ENCODE measurements around the gene RIN3.
"Not testable (repeated sequence)": the region's sequence is repeated elsewhere in the genome, so short reads cannot be mapped to it uniquely, and the experiment has no call there.

RIN3 gene

DNA sequence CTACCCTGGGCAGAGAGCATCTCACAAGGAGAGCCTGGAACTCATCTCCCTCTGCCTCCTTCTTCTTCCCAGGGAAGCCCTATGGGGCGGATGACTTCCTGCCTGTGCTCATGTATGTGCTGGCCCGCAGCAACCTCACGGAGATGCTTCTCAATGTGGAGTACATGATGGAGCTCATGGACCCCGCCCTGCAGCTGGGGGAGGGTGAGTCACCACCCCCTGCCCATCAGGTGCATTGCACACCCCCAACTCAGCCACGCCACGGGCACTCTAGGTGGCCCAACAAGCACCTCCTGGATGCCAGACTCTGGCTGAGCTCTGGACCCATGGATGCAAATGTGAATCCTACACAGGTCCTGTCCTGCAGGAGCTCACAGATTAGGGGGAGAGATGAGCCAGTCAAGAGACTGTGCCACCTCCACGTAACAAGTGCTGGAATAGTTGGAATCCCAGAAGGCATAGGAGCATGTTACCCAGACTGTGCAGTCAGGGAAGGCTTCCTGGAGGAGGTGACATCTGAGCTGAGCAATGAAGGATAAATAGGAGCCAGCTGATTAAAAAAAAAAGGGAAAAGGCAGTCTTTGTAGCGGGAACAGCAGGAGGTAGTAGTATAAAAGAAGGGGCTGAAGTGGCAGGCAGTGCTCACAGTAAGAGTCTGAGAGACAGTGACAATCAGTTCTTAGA lies 163.0 kb downstream of the RIN3 start:
- no peak for DNase-seq

DNA sequence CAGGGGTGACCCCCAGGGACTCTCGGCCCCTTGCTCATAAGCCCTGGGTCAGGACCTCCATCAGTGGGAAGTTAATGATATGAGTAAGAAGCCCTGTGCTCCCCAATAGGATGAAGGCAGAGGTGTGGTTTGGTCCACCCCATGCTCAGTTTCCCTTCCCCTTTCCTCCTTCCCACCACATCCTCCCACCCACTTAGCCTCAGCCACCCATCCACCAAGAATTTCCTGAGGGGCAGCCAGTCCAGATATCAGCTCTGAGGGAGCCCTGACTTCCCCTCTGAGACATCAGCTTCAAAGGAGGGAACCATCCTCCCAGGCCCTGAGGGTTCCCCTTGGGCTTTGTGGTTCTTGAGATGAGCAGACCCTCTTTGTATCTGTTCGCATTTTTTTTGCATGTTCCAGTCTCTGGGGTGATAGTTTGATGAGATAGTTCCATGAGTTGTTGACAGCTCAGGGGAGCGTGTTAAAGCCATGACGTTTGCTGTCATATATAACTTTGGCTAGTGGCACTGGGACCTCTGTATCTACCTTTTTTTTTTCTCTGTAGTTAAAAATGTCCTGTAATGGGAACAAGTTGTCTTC lies 163.6 kb downstream of the RIN3 start:
- no peak for DNase-seq

DNA sequence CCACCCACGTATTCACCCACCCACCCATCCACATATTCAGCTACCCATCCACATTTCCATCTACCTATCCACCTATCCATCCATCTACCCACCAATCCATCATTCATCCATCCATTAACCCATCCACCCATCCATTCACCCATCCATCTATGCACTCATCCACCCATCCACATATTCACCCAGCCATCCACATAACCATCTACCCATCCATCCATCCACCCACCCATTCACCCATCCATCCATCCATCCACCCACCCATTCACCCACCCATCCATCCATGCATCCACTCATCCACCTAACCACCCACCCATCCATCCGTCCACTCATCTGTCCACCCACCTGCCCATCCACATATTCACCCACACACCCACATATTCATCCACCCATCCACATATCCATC lies 164.4 kb downstream of the RIN3 start:
- no peak for DNase-seq

DNA sequence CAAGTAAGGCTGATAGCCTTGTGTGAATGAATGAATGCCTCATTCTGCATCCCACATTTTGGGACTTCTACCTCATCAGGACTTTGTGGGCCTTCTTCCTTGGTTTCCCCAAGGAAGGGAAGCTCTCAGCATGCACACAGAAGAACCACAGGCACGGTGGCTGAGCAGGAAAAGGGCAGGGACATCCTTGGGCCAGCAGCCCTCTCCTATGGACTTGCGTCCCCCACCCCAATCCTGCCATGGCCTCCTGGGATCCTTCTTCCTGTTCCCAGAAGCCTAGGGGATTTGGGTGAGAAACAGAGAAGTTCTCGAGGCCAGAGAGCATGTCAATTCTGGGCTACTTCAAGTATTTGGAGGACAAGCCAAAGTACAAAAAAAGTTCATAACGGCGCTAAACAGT lies 165.2 kb downstream of the RIN3 start:
- no peak for DNase-seq

DNA sequence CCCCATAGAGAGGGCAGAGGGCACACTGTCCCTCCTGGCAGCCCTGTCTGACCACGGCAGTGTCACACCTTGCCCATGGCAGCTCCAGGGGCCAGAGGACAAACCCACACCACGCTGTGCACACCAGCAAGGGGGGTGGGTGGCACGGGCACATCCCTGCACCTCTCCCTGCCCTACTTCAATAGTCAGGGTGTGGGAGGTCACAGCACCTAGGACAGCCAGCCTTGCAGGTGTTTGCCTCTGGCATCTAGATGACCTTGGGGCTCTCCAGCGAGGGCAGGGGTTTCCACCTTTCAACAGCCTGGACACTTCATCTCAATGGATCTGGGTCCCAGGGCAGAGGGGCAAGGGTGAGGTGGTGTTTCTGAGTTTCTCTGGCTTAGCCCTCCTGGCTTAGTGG lies 165.7 kb downstream of the RIN3 start:
- no peak for DNase-seq

DNA sequence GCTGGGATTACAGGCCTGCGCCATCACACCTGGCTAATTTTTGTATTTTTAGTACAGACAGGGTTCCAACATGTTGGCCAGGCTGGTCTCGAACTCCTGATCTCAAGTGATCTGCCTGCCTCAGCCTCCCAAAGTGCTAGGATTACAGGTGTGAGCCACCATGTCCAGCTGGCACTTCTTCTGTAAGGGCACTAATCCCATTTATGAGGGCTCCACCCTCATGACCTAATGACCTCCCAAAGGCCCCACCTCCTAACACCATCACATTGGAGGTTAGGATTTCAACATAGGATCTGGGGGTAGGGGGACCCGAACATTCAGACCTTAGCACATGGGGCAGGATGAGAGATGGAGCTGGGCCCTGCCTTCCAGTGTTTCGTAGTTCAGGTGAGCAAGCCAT lies 166.7 kb downstream of the RIN3 start:
- not testable (repeated sequence) for DNase-seq

DNA sequence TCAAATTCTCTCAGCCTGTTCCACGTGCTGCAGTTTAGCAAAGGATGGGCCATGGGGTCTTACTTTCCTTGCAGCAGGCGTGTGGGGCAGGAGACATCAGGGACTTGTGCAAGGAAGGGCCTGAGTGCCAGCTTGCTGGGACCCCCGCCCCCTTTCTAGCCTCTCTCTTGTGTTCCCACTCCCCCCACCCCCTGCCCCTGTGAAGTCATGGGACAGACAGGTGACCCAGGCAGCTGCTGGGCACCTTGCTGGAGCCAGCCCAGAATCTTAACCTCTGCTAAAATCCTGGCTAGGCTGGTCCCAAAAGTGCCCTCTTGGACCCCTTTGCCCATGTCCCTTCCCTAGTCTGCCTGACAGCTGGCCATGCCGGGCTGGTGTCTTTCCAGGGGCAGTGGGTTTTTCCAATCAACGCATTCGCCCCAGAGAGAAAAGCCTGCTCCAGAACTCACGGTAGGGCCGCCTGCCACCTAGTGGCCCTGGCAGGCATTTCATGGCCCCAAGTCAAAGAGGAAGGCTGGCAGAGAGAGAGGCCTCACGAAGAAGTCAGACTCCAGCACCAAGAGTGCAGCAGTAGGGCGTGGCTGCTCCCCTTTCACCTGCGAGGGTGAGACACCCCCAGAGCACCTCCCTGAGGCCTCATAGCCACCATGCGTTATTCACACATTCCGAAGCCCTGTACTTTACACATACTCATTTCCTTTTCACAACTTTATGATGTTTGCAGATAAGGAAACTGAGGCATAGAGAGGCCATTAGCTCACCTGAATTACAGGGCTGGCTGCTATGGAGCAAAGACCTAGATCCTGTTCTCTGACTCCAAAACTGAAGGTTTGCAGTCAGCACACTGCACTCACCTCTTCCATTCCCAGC lies 167.4 kb downstream of the RIN3 start:
- DNase-seq: peak; percentile 72

DNA sequence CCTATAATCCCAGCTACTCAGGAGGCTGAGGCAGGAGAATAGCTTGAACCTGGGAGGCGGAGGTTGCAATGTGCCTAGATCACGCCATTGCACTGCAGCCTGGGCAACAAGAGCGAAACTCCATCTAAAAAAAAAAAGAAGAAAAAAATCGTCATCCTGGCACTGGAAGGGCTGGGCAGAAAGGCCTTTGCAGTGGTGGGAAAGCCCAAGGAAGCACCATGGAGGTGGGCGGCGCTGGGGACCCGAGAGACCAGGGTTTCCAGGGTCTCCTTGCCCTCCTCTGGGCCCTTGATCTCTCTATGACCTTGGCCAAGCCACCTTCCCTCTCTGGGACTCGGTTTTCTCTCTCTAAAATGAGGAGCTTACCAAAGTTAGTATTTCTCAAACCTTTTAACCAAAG lies 169.5 kb downstream of the RIN3 start:
- no peak for DNase-seq

DNA sequence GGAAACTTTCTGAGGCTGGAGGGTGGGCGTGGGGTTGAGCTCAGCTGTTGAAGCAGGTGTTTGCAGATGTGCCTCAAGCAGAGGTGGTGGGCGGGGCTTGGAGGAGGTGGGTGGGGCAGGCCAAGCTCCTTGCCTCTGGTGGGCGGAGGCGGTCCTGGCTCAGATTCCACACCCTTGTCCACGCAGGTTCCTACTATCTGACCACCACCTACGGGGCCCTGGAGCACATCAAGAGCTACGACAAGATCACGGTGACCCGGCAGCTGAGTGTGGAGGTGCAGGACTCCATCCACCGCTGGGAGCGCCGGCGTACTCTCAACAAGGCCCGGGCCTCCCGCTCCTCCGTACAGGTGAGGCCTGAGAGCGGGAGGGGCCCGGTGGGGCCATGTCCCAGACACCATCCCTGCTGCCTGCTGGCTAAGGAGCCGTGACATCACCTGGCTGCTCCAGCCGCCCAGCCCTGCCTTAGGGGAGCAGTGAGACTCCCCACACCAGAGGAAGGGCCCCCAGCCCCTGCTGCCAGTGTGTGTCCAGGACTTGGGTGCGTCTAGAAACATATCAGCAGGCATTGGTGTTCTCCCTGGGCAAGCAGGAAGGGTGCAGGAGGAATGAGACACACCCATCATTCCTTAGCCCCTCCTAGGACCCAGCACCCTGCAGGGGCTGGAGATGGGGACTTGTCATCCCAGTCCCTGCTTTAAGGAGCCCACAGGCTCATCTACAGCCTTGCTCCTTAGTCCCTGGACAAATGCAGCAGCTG lies 171.4 kb downstream of the RIN3 start:
- DNase-seq: peak; percentile 13

DNA sequence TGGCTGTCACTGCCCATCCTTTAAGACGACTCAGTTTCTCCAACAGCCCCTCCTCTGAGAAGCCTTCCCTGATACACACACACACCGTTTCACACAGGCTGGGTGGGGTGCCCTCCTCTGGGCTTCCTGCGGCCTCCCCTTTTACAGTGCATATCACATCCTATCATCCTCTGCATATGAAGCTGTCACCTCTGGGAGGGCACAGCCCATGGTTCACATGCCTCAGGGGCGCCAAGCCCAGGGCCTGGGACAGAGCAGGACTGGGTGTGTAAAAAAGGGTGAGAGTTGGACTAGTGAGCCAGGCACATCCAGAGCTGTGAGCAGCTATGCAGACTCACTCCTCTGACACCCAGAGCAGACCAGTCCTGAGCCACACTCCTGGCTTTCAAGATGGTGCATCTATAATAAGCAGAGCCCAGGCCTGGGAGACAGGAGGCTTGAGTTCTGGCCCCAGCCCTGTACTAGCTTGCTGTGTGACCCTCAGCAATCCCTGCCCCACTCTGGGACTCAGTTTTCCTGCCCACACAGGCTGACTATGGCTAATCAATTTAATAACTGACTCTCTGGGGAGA lies 172.3 kb downstream of the RIN3 start:
- DNase-seq: no peak

DNA sequence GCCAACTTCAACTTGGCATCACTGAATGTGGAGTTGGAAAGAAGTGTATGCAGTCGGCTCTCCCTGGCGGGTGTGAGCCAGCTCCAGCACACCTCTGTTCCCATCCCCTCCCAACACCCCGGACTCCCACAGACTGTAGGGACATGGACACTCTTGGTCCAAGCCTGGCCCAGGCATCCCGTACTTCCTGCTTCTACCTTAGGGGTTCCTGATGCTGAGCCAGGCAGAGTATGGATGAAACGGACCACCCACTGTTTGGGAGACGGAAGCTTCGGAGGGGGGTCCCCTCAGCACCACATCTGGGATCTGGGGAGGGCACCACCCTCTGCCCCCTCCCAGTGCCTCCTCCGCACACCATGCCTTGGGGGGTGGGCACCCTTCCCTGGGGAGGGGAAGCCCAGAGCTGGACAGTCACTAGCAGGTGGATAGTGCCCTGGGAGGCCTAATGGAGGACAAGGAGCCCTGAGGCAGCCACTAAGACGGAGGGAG lies 172.9 kb downstream of the RIN3 start:
- peak; percentile 44 for DNase-seq

DNA sequence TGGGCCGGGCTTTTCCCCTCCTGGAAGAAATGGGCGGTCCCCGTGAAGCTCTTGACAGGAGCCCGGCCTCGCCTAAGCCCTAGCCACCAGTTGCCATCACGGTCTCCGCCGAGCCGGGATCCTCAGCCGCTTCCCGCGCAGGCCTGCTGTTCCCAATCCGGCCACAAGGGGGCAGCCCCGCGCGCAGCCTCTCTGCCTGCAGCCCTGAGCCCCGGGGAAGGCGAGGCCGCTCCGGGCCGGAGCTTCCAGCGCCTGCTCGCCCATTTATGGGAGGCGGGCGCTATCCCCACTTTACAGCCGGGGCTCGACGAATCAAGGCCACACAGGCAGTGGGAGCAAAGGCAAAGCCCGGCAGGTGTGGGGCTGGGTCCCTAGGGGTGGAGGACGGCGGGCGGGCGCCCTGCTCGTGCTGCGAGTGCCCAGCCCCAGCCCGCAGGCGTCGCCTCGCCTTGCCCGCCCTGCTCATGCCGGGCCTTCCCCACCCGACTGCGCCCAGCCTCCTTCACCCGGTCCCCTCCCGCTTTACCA lies 173.4 kb downstream of the RIN3 start:
- DNase-seq: peak; percentile 90

DNA sequence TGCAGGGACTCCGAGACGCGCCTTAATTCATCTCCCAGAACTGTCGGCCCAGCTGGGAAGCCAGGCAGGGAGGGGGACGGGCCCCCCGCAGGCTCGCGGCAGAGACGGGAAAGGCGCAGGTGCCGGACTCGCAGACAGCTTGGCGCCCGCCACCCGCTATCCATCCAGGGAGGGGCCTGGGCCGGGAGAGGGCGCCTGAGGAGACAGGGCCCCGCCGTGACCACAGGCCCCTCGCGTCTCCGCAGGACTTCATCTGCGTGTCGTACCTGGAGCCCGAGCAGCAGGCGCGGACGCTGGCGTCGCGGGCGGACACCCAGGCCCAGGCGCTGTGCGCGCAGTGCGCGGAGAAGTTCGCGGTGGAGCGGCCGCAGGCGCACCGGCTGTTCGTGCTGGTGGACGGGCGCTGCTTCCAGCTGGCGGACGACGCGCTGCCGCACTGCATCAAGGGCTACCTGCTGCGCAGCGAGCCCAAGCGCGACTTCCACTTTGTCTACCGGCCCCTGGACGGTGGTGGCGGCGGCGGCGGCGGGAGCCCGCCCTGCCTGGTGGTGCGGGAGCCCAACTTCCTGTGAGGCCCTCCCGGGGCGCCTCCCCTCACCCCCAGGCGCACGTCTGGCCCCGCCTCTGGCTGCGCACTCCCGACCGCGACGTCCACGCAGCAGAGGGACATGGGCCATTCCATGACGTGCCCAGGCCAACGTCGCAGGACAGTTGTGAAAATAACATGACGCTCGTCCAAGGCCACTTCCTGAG lies 174.3 kb downstream of the RIN3 start:
- DNase-seq: peak; percentile 94

DNA sequence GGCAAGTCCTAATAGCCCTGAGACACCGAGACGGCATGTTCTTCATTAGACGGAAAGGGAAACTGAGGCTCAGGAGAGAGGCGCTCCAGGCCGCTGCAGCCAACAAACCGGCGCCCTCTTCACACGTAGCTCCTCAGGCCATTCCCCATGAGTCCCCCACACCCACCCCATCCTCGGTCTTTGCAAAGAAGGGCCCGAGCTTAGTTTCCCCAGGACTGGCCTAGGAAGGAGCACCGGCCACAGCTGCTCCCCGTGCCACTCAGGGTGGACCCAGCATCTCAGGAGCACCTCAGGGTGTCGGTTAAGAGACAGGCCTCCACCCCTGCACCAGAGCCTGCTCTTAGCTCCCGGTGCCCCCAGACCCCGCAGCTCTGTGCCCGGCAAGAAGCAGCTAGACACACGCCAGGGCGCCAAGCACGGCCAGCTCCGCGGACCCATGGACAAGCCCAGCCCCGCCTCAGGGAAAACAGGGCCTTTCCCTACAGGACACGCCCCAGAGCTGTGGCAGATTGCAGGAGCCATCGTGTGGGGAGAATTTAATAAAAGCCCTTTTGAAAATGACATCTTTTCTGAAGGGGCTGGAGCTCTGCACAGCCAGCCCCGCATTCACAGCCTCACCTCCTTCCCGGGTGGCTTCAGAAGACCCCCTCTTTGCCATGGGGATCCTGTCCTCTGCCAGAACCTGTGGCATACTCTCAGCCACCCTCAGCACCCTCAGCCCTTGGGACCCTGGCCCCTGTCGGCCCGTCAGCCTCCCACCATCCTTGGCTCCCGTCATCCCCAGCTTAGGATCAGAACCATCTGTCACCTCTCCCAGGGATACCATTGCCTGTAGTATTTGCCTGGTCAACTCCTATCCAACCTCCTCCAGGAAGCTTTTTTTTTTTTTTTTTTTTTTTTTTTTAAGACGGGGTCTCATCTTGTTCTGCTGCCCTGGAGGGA lies 175.1 kb downstream of the RIN3 start:
- DNase-seq: peak; percentile 82

DNA sequence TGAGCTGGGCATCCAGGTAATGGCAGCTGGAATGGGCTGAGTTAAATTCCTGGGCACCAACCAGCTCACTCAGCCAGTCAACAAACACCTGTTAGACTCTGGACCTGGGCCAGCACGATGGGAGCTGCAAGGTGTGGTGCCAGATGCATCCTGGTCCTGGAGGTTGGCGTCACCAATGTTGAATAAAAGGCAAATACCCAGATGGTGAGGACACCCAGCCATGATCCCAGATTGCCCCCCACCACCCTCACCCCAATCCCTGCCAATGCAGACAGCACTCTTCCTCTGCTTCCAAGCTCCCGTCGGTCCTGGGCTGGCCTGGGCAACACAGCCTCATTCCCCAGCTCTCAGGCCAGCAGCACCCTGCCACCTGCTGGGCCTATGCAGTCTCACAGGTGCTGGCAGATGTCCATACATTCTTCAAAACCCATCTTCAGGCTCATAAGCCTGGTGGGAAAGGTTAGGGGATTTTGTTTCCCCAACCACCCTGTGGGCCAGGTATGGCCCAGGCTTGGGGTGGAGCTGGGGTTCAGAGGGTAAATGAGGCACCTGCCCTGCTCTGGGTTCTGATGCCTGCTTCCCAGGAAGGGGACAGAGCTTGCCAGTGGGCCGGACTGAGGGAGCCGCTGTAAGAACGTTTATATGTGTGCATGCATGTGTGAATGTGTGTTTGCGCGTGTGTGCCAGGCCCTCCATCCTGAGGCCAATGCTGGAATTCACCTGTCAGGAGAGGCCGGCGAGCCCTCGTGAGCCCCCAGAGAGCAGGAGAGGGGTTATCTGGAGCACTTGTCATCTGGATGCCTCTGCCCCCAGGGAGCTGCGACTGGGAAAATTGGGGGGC lies 176.8 kb downstream of the RIN3 start:
- peak; percentile 81 for DNase-seq

DNA sequence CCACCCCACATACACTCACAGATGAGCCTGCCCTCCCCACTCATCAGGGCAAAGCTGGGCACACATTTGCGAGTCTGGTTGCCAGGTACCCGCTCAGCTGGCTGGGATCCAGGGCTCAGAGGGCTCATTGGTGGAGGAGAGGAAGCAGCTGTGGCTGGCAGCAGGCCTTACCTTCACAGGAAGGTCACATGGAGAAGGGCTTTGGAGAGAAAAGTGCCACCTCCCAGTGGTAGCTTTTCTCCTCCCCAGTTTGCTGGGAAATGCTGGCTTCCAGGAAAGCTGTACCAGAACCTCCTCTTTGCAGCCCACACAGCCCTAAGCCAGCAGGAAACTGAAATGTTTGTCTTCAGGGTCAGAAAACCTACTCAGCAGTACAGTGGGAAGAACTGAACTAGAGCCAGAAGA lies 179.2 kb downstream of the RIN3 start:
- peak; percentile 99 for DNase-seq

DNA sequence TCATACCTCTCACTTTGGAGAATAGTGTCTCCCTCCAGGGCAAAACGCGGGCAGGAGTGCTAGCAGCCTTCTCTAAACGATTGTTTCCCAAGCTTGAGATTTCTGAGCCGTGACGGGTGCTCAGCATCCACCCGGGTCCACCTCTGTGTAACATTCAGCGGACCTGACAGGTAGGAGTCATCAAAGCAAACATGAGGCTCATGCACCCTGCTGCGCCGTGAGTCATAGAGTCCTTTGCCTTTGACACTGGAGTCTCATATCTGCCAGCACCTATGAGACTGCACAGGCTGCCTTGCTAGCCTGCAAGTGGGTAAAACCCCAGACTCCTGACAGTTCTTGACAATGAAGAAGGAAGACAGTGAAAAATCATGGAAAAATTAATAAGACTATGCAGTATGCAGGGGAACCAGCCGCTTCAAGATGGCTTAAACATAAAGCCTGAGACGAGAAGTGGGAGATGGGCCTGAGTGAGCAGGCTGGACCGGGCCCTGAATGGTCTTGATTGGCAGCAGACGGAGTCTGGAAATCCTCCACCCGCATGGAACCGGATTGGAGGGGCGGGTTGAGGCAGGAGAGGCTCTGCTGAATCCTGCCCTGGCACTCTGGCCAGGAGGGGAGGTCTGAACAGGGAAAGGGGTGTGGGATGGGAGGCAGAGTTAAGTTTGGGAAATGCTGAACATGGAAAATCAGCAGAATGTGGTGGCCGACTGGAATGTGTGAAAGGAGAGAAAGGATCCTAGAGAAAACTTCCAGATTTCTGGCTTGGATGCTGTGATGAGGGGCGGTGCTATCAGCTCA lies 180.6 kb downstream of the RIN3 start:
- peak; percentile 94 for DNase-seq

DNA sequence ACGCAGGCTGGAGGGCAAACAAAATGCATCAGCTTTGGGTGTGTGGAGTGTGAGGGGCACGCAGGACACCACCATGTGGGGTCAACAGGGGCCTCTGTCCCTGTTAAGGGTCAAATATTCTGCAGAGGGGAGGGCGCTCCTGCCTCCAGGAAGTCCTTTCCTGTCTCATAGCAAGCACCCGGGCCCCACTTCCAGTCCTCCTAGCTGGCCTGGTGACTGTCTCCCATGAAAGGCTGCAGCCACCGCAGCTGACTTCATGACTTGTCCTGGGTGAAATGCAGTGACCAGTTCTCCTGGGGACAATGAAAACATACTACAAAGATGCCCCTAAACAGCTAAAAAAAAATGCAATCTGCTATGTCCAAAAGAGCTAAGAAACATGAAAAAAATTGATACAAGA lies 181.2 kb downstream of the RIN3 start:
- DNase-seq: peak; percentile 20

DNA sequence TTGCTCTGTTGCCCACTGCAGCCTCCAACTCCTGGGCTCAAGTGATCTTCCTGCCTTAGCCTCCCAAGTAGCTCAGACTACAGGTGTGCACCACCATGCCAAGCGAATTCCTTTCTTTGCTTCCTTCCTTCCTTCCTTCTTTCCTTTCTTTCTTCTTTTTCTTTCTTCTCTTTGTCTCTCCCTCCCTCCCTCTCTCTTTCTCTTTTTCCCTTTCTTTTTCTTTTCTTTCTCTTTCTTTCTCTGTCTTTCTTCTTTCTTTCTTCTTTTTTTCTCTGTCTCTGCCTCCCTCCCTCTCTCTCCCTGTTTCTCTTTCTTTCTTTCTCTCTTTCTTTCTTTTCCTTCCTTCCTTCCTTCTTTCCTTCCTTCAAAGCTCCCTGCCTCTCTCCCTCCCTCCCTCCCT lies 182.0 kb downstream of the RIN3 start:
- DNase-seq: no peak

Data from NCI-H69 (cell line).